ENCODE measurements around the gene GALNT10.

GALNT10 gene

DNA sequence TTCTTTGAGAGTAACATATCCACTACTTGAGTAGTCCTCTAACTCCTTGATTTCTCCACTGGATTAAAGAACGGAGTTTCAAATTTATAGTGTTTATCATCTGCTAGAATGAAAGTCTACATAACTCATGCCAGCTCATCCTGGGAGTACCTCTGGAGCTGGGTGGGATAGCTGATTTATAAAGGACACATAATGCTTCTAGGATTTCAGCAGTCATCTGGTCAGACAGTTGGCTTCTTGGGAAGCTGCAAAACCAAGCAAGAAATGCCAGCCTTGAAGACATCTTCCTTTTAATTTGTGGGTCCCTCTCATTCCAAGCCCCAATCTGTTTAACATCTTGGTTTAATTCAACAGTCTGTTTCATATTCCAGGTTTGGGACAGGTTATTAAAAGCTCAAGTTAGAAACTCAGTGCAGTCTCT lies 3.2 kb downstream of the GALNT10 start:
- TF ChIP-seq SUZ12 (IDR thresholded peaks at IDR 0.05; ENCODE audit: extremely low read depth, insufficient read depth, insufficient read length) = no peak
- TF ChIP-seq YY1 (IDR thresholded peaks at IDR 0.05; ENCODE audit: insufficient read depth, insufficient read length) = no peak
- TF ChIP-seq ZNF274 (IDR thresholded peaks at IDR 0.05; ENCODE audit: low read depth, low read length) = no peak
- Histone ChIP-seq H3K36me3 (ENCODE audit: insufficient read depth, insufficient read length, low read length) (peaks cover 6% of the 10 kb centered on the region), H3K4me3 (ENCODE audit: insufficient read length, low read depth) (no peak overlapping the region), H3K9ac (ENCODE audit: insufficient read length, low read depth) (no peak overlapping the region), H3K4me1 (ENCODE audit: insufficient read depth, insufficient read length) (peaks cover 16% of the 10 kb centered on the region), H3K27me3 (ENCODE audit: insufficient read depth, insufficient read length) (peaks cover 14% of the 10 kb centered on the region), H3K9me3 (ENCODE audit: insufficient read depth, low read length) (no peaks in the 10 kb centered on the region)
- DNase-seq (ENCODE audit: low read depth, low spot score) = no peak

GRCh38 chr5:154194345-154195329 lies 4.1 kb downstream of the GALNT10 start:
- peaks cover 5% of the 10 kb centered on the region for H3K27me3 ChIP-seq (ENCODE audit: insufficient read depth, insufficient read length)
- peaks cover 8% of the 10 kb centered on the region for H3K36me3 ChIP-seq (ENCODE audit: insufficient read depth, insufficient read length, low read length)
- no peak overlapping the region for H3K4me3 ChIP-seq (ENCODE audit: insufficient read length, low read depth)
- no peak overlapping the region for H3K9ac ChIP-seq (ENCODE audit: insufficient read length, low read depth)
- DNase-seq (ENCODE audit: low read depth, low spot score) = no peak
- no peak for TF ChIP-seq ZNF274 (IDR thresholded peaks at IDR 0.05; ENCODE audit: low read depth, low read length)
- TF ChIP-seq SUZ12 (IDR thresholded peaks at IDR 0.05; ENCODE audit: extremely low read depth, insufficient read depth, insufficient read length) = no peak
- TF ChIP-seq YY1 (IDR thresholded peaks at IDR 0.05; ENCODE audit: insufficient read depth, insufficient read length) = no peak
- H3K4me1 ChIP-seq (ENCODE audit: insufficient read depth, insufficient read length) = peaks cover 13% of the 10 kb centered on the region
- H3K9me3 ChIP-seq (ENCODE audit: insufficient read depth, low read length) = no peaks in the 10 kb centered on the region

DNA sequence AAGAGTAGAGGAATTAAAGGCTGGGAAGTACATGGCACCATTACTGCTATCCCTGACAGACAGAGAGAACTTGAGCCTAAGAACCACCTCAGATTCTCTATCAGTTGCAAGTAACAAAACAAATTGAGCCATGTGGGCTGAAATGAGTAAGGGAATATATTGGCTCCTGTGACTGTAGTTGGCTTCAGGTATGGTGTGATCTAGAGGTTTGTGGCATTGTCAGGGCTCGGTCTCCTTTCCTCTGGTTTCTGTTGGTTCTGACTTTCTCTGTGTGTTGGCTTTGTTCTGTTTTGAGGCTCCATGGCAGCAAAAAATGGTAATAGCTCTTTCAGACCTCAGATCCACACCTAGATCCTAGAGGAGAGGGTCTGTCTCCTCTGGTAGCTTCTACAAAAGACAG lies 5.7 kb downstream of the GALNT10 start:
- no peaks in the 10 kb centered on the region for H3K27me3 ChIP-seq (ENCODE audit: insufficient read depth, insufficient read length)
- no peak overlapping the region for H3K4me3 ChIP-seq (ENCODE audit: insufficient read length, low read depth)
- no peak overlapping the region for H3K9ac ChIP-seq (ENCODE audit: insufficient read length, low read depth)
- H3K36me3 ChIP-seq (ENCODE audit: insufficient read depth, insufficient read length, low read length) = peaks cover 13% of the 10 kb centered on the region
- no peak for DNase-seq (ENCODE audit: low read depth, low spot score)
- peaks cover 17% of the 10 kb centered on the region for H3K4me1 ChIP-seq (ENCODE audit: insufficient read depth, insufficient read length)
- no peaks in the 10 kb centered on the region for H3K9me3 ChIP-seq (ENCODE audit: insufficient read depth, low read length)
- no peak for TF ChIP-seq YY1 (IDR thresholded peaks at IDR 0.05; ENCODE audit: insufficient read depth, insufficient read length)

DNA sequence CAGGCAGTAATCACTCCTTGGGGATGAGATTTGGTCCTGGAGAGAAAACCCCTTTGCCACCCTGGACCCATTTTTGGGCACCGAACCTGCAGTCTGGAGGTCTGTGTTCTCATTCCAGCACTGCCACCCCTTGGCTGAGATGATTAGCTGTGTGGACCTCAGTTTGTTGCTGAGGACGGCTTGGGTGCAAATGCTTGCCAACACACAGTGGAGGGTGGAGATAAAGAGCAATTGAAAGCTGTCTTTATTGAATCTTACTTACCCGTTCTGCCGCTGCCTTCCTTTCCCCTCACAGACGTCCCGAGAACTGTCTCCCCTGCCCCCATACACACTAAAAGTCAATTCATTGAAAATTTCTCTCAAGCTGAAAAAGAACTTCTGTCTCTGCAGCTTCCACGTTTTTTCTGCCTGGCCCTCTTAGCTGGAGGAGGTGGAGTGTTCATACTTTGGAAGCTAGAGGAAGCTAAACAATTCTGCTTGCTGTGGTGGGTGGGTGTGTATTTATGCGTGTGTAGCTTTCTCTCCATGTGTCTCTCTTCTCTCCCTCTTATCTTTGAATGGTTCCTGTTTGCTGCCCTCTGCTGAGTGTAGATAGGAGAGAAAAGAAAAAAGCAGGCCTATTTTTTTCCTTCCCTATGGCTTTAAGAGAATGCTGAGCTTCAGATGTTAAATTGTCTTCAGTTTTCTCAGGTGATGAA lies 6.6 kb downstream of the GALNT10 start:
- Histone ChIP-seq H3K27me3 (ENCODE audit: insufficient read depth, insufficient read length) (no peaks in the 10 kb centered on the region), H3K4me3 (ENCODE audit: insufficient read length, low read depth) (no peak overlapping the region), H3K36me3 (ENCODE audit: insufficient read depth, insufficient read length, low read length) (peaks cover 13% of the 10 kb centered on the region), H3K9ac (ENCODE audit: insufficient read length, low read depth) (no peak overlapping the region), H3K9me3 (ENCODE audit: insufficient read depth, low read length) (no peaks in the 10 kb centered on the region), H3K4me1 (ENCODE audit: insufficient read depth, insufficient read length) (peaks cover 12% of the 10 kb centered on the region)
- no peak for DNase-seq (ENCODE audit: low read depth, low spot score)
- TF ChIP-seq SUZ12 (IDR thresholded peaks at IDR 0.05; ENCODE audit: extremely low read depth, insufficient read depth, insufficient read length) (no peak), YY1 (IDR thresholded peaks at IDR 0.05; ENCODE audit: insufficient read depth, insufficient read length) (no peak), ZNF274 (IDR thresholded peaks at IDR 0.05; ENCODE audit: low read depth, low read length) (no peak)

DNA sequence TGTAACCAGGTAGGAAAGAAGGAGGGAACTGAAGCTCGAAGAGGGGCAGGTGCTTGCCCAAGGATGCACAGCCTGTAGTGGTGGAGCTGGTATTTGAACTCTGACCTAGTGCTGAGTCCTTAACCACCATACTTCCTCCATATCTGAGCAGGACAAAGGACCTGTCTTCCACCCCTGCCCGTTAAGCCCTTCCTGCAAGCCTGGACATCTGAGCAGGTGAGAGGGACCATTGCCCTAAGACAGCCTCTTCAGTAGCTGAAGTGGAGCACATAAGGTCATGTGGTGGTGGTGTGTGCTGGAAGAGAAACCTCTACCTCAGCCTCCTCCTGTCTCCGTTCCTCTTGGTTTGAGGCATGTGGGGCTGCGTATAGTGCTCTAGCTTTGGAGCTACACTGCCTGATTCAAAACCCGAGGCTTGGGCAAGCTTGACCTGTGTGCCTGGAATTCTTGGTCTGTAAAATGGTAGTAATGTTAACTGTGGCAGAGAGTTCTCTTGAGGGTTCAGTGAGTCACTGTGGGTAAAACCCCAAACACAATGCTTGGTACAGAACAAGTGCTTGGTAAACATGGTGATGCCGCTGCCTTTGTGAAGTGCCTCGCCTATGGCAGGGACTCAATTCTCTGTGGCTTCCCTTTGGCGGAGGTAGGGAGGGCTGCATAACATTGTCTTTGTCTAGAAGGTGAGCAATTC lies 7.4 kb downstream of the GALNT10 start:
- Histone ChIP-seq H3K9ac (ENCODE audit: insufficient read length, low read depth) (no peak overlapping the region), H3K36me3 (ENCODE audit: insufficient read depth, insufficient read length, low read length) (peaks cover 13% of the 10 kb centered on the region), H3K9me3 (ENCODE audit: insufficient read depth, low read length) (no peaks in the 10 kb centered on the region), H3K4me1 (ENCODE audit: insufficient read depth, insufficient read length) (peaks cover 12% of the 10 kb centered on the region), H3K27me3 (ENCODE audit: insufficient read depth, insufficient read length) (no peaks in the 10 kb centered on the region), H3K4me3 (ENCODE audit: insufficient read length, low read depth) (no peak overlapping the region)
- DNase-seq (ENCODE audit: low read depth, low spot score) = no peak
- TF ChIP-seq YY1 (IDR thresholded peaks at IDR 0.05; ENCODE audit: insufficient read depth, insufficient read length) (no peak), SUZ12 (IDR thresholded peaks at IDR 0.05; ENCODE audit: extremely low read depth, insufficient read depth, insufficient read length) (no peak), ZNF274 (IDR thresholded peaks at IDR 0.05; ENCODE audit: low read depth, low read length) (no peak)

GRCh38 chr5:154198611-154199230 lies 8.2 kb downstream of the GALNT10 start:
- H3K4me3 ChIP-seq (ENCODE audit: insufficient read length, low read depth) = no peak overlapping the region
- H3K27me3 ChIP-seq (ENCODE audit: insufficient read depth, insufficient read length) = no peaks in the 10 kb centered on the region
- DNase-seq (ENCODE audit: low read depth, low spot score) = no peak
- H3K9me3 ChIP-seq (ENCODE audit: insufficient read depth, low read length) = no peaks in the 10 kb centered on the region
- H3K4me1 ChIP-seq (ENCODE audit: insufficient read depth, insufficient read length) = peaks cover 11% of the 10 kb centered on the region
- no peak overlapping the region for H3K9ac ChIP-seq (ENCODE audit: insufficient read length, low read depth)
- no peak for TF ChIP-seq SUZ12 (IDR thresholded peaks at IDR 0.05; ENCODE audit: extremely low read depth, insufficient read depth, insufficient read length)
- TF ChIP-seq ZNF274 (IDR thresholded peaks at IDR 0.05; ENCODE audit: low read depth, low read length) = no peak
- TF ChIP-seq YY1 (IDR thresholded peaks at IDR 0.05; ENCODE audit: insufficient read depth, insufficient read length) = no peak
- peaks cover 13% of the 10 kb centered on the region for H3K36me3 ChIP-seq (ENCODE audit: insufficient read depth, insufficient read length, low read length)

Data from NT2/D1 (cell line).